ENCODE measurements around the gene MYL5.

MYL5 gene

DNA sequence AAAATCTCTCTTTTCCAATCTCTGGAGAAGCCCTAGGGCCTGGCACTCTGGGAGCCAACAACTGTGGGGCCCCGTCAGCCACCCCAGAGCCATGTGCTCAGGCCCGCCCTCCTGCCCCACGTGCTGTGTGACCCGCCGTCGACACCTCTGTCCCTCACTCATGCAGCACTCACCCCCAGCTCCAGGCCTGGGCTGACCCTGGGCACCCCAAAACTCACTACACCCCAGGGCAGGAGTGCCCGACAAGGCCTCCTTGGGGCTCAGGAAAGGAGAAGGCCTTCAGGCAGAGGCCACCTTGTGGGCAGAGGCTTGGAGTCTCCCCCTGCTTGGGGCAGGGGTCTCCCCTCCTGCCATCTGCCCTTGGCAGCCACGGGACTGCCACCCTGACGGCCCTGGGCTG is 5.7 kb downstream of the MYL5 start:
- H3K4me3 ChIP-seq (replicated peaks; ENCODE audit: insufficient read depth, low read length) = no peak overlapping the region
- no peak overlapping the region for H3K27ac ChIP-seq (replicated peaks)
- DNase-seq (ENCODE audit: low read depth in 1 of 2, low spot score in 1 of 2) = no peak
- no peak for TF ChIP-seq POLR2AphosphoS5 (IDR thresholded peaks at IDR 0.05; ENCODE audit: low read depth)
- no peak for TF ChIP-seq CTCF (IDR thresholded peaks at IDR 0.05; ENCODE audit: insufficient read depth, low read length)
- peaks cover 3% of the 10 kb centered on the region for H3K27me3 ChIP-seq (ENCODE audit: insufficient read depth, poor library complexity, severe bottlenecking)

GRCh38 chr4:680551-680927 is 6.2 kb downstream of the MYL5 start:
- Histone ChIP-seq H3K27ac (replicated peaks) (no peak overlapping the region), H3K4me3 (replicated peaks; ENCODE audit: insufficient read depth, low read length) (no peak overlapping the region), H3K27me3 (ENCODE audit: insufficient read depth, poor library complexity, severe bottlenecking) (peaks cover 3% of the 10 kb centered on the region)
- TF ChIP-seq SPI1 (IDR thresholded peaks at IDR 0.05; ENCODE audit: borderline replicate concordance, low read depth) (no peak), POLR2AphosphoS5 (IDR thresholded peaks at IDR 0.05; ENCODE audit: low read depth) (no peak), CTCF (IDR thresholded peaks at IDR 0.05; ENCODE audit: insufficient read depth, low read length) (no peak), GABPA (IDR thresholded peaks at IDR 0.05; ENCODE audit: low read depth) (no peak)
- TF ChIP-seq, protein P1, sequence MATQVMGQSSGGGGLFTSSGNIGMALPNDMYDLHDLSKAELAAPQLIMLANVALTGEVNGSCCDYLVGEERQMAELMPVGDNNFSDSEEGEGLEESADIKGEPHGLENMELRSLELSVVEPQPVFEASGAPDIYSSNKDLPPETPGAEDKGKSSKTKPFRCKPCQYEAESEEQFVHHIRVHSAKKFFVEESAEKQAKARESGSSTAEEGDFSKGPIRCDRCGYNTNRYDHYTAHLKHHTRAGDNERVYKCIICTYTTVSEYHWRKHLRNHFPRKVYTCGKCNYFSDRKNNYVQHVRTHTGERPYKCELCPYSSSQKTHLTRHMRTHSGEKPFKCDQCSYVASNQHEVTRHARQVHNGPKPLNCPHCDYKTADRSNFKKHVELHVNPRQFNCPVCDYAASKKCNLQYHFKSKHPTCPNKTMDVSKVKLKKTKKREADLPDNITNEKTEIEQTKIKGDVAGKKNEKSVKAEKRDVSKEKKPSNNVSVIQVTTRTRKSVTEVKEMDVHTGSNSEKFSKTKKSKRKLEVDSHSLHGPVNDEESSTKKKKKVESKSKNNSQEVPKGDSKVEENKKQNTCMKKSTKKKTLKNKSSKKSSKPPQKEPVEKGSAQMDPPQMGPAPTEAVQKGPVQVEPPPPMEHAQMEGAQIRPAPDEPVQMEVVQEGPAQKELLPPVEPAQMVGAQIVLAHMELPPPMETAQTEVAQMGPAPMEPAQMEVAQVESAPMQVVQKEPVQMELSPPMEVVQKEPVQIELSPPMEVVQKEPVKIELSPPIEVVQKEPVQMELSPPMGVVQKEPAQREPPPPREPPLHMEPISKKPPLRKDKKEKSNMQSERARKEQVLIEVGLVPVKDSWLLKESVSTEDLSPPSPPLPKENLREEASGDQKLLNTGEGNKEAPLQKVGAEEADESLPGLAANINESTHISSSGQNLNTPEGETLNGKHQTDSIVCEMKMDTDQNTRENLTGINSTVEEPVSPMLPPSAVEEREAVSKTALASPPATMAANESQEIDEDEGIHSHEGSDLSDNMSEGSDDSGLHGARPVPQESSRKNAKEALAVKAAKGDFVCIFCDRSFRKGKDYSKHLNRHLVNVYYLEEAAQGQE (IDR thresholded peaks at IDR 0.05; ENCODE audit: insufficient replicate concordance, low read depth) = no peak
- no peak for DNase-seq (ENCODE audit: low read depth in 1 of 2, low spot score in 1 of 2)

DNA sequence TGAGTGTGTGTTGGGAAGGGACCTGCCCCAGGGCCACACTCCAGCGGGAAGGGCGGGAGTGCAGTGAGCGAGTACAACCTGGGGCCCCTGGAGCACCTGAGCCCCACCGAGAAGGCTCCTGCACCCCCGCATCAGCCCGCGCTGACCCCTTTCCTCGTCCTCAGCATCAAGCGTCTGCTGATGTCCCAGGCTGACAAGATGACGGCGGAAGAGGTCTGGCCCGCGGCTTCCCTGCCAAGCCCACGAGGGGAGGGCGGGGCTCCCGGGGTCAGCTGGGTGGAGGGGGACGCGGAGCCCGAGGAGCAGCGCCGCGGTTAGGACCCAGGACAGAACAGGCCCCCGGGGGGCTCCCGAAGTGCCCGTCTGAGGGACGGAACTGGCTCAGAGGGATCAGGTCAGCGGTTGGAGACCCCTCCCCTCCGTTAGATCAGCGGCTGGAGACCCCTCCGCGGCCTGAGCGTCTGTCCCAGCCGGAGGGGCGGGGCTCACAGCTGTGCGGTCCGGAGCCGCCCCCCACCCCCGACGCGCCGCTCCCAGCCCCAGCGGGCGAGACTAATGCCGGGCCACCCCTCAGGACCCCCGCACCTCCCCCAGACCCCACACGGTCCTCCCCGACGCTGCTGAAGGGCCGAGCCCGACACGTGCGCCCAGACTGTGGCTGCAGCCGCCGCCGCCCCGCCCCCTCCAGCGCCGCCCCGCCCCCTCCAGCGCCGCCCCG is 6.7 kb downstream of the MYL5 start:
- peak in 1 of 2 experiments; percentile 13 for DNase-seq (ENCODE audit: low read depth in 1 of 2, low spot score in 1 of 2)
- no peak overlapping the region for H3K27ac ChIP-seq (replicated peaks)
- peak overlapping the region; percentile 27 for H3K4me3 ChIP-seq (replicated peaks; ENCODE audit: insufficient read depth, low read length)
- TF ChIP-seq POLR2AphosphoS5 (IDR thresholded peaks at IDR 0.05; ENCODE audit: low read depth) = no peak
- TF ChIP-seq, protein P1 (IDR thresholded peaks at IDR 0.05; ENCODE audit: insufficient replicate concordance, low read depth) = no peak
- peaks cover 3% of the 10 kb centered on the region for H3K27me3 ChIP-seq (ENCODE audit: insufficient read depth, poor library complexity, severe bottlenecking)

DNA sequence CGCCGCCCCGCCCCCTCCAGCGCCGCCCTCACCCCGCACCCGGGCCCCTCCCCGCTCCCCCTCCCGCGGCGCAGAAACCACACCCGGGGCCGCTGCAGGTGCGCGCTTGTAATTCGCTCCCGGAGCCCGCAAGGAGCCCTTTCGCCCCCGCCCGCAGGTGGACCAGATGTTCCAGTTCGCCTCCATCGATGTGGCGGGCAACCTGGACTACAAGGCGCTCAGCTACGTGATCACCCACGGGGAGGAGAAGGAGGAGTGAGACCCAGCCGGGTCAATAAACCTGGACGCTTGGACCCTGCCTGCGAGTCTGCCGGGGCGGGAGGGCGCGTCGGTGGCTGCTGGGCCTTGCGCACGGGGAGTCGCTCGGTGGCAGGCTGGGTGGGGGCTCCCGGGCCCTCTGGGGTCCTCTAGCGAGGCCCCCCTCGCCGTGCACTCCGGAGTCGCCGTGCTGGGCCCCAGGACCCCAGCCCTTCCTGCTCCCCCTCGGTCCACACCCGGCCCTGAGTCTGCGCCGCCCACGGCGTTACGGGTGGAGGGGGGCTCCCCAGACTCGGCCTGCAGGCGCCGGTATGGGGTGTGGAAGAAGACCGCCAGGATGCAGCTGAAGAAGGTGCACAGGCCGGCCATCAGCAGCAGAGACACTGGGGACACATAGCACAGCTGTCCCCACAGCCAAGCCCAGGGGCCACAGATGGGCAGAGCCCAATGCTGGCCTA is 7.6 kb downstream of the MYL5 start:
- H3K4me3 ChIP-seq (replicated peaks; ENCODE audit: insufficient read depth, low read length) = no peak overlapping the region
- no peak overlapping the region for H3K27ac ChIP-seq (replicated peaks)
- DNase-seq (ENCODE audit: low read depth in 1 of 2, low spot score in 1 of 2) = peak in 1 of 2 experiments; percentile 10
- TF ChIP-seq GABPA (IDR thresholded peaks at IDR 0.05; ENCODE audit: low read depth) (no peak), CTCF (IDR thresholded peaks at IDR 0.05; ENCODE audit: insufficient read depth, low read length) (no peak), POLR2AphosphoS5 (IDR thresholded peaks at IDR 0.05; ENCODE audit: low read depth) (no peak), SPI1 (IDR thresholded peaks at IDR 0.05; ENCODE audit: borderline replicate concordance, low read depth) (no peak)
- TF ChIP-seq, protein P1 (IDR thresholded peaks at IDR 0.05; ENCODE audit: insufficient replicate concordance, low read depth) = no peak
- peaks cover 3% of the 10 kb centered on the region for H3K27me3 ChIP-seq (ENCODE audit: insufficient read depth, poor library complexity, severe bottlenecking)

All from HL-60 (cell line).